HEK293T (cell line): ENCODE data around the gene EXTL1.

Source experiments
- CTCF ChIA-PET: fragments of 350-600 bp; formaldehyde crosslinking; extraction: SDS; loops from one replicate; lab custom pipeline; 2021; ENCODE audit warnings: antibody characterized with exemption, inconsistent platforms; lab: Yijun Ruan, JAX
- POLR2A ChIA-PET: fragments of 350-600 bp; formaldehyde crosslinking; extraction: SDS; loops from one replicate; lab custom pipeline; 2020; ENCODE audit warnings: antibody characterized with exemption, inconsistent platforms; lab: Yijun Ruan, JAX
- DNase-seq: peaks from one replicate; pipeline ENCODE4 v3.0.0; 2012; ENCODE audit warnings: mixed read lengths; ENCODE audit errors: extremely low spot score
- ARNT ChIP-seq: fragments of 450-650 bp; IDR thresholded peaks from 2 replicates; pipeline ENCODE4 v1.6.1; 2017; ENCODE audit warnings: mild to moderate bottlenecking
- BHLHE40 ChIP-seq: fragments of 450-650 bp; IDR thresholded peaks from 2 replicates; pipeline ENCODE4 v1.6.1; 2016; ENCODE audit warnings: mild to moderate bottlenecking, moderate library complexity, borderline replicate concordance
- CTBP1 ChIP-seq: fragments of 450-650 bp; IDR thresholded peaks from 2 replicates; pipeline ENCODE4 v1.6.1; 2016; ENCODE audit warnings: borderline replicate concordance
- ELF4 ChIP-seq: fragments of 450-650 bp; IDR thresholded peaks from 2 replicates; pipeline ENCODE4 v1.6.1; 2017; ENCODE audit warnings: antibody characterized with exemption
- FOXA1 ChIP-seq: fragments of 450-650 bp; IDR thresholded peaks from 2 replicates; pipeline ENCODE4 v1.6.1; 2016; ENCODE audit warnings: mild to moderate bottlenecking
- FOXK2 ChIP-seq: fragments of 450-650 bp; IDR thresholded peaks from 2 replicates; pipeline ENCODE4 v1.6.1; 2016; ENCODE audit warnings: mild to moderate bottlenecking
- FOXM1 ChIP-seq: fragments of 450-650 bp; IDR thresholded peaks from 2 replicates; pipeline ENCODE4 v1.6.1; 2017; ENCODE audit warnings: mild to moderate bottlenecking, borderline replicate concordance
- HDGF ChIP-seq: fragments of 450-650 bp; IDR thresholded peaks from 2 replicates; pipeline ENCODE4 v1.6.1; 2017; ENCODE audit warnings: antibody characterized with exemption, borderline replicate concordance
- L3MBTL2 ChIP-seq: fragments of 450-650 bp; conservative IDR thresholded peaks from 2 replicates; pipeline ENCODE4 v1.6.1; 2016; ENCODE audit warnings: mild to moderate bottlenecking
- LEF1 ChIP-seq: fragments of 450-650 bp; IDR thresholded peaks from 2 replicates; pipeline ENCODE4 v1.6.1; 2017; ENCODE audit warnings: mild to moderate bottlenecking, borderline replicate concordance
- NFRKB ChIP-seq: fragments of 450-650 bp; IDR thresholded peaks from 2 replicates; pipeline ENCODE4 v1.6.1; 2016; ENCODE audit warnings: mild to moderate bottlenecking, moderate library complexity
- PKNOX1 ChIP-seq: fragments of 450-650 bp; IDR thresholded peaks from 2 replicates; pipeline ENCODE4 v1.6.1; 2016
- SP1 ChIP-seq: fragments of 450-650 bp; IDR thresholded peaks from 2 replicates; pipeline ENCODE4 v1.6.1; 2017
- SUZ12 ChIP-seq: fragments of 450-650 bp; IDR thresholded peaks from 2 replicates; pipeline ENCODE4 v1.6.1; 2016; ENCODE audit warnings: mild to moderate bottlenecking
- TARDBP ChIP-seq: fragments of 450-650 bp; IDR thresholded peaks from 2 replicates; pipeline ENCODE4 v1.6.1; 2016
- ZNF384 ChIP-seq: fragments of 450-650 bp; IDR thresholded peaks from 2 replicates; pipeline ENCODE4 v1.6.1; 2016

EXTL1 gene

GRCh38 chr1:26050248-26050640 is 28.7 kb downstream of the EXTL1 start:
- ChIA-PET CTCF (no interaction called here), POLR2A (no interaction called here)
- no peak for TF ChIP-seq PKNOX1
- no peak for TF ChIP-seq ELF4
- no peak for TF ChIP-seq FOXA1
- no peak for TF ChIP-seq SUZ12
- TF ChIP-seq SP1: no peak
- no peak for TF ChIP-seq TARDBP
- no peak for TF ChIP-seq FOXK2
- no peak for TF ChIP-seq ARNT
- no peak for TF ChIP-seq L3MBTL2
- no peak for TF ChIP-seq CTBP1
- no peak for TF ChIP-seq BHLHE40
- no peak for TF ChIP-seq FOXM1
- DNase-seq: no peak

DNA sequence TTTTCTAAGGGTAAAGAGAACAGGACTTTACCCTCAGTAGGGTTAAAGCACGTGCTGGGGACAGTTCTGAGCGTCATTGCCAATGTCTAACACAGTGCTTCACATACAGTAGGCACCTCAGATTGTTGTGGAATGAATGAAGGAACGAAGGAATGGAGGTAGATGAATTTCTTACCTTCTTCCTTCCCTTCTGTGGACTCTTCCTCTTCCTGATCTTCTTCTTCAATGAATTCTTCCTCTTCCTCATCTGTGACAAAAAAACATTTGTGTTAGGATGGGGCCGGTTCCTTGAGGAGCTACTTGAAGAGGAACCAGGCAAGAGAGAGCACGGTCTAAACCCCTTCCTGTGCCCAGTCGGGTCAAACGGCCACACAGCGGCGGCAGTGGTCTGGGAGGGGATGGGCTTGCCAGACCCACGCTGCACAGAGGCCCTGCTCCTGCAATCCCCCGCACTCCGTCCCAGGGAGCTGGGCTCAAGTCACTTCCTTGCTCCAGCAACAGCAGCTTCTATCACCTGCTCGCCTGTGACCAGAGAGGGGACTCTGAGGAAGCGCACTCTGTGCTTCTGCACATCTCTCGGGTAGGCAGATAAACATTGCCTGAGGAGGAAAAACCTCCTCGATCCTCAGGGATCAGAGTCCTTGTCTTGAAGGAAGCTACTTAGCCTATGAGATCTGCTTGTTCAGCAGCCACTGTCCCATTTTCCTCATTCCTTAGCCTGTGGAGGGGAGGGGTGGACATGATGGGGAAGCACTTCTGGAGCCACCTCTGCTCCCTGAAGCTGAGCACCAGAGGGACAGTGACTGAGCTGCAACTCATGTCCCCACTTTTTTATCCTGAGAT is 32.4 kb downstream of the EXTL1 start:
- POLR2A ChIA-PET: no interaction called here
- DNase-seq: no peak

GRCh38 chr1:26055041-26055440 is 33.5 kb downstream of the EXTL1 start:
- DNase-seq: no peak
- CTCF ChIA-PET: no interaction called here
- POLR2A ChIA-PET: no interaction called here
- TF ChIP-seq ZNF384 (no peak), ELF4 (no peak), FOXK2 (no peak), PKNOX1 (no peak), BHLHE40 (no peak), FOXA1 (no peak), ARNT (no peak), SUZ12 (no peak), HDGF (no peak), FOXM1 (no peak), TARDBP (no peak), NFRKB (no peak), L3MBTL2 (no peak), SP1 (no peak), CTBP1 (no peak), LEF1 (no peak)

More for the DNA sequence above, 32.4 kb downstream of the EXTL1 start:
- CTCF ChIA-PET: no interaction called here
- TF ChIP-seq BHLHE40 (no peak), HDGF (no peak), NFRKB (no peak), SUZ12 (no peak), ZNF384 (no peak), TARDBP (no peak), FOXA1 (no peak), CTBP1 (no peak), SP1 (no peak), FOXK2 (no peak), ELF4 (no peak), L3MBTL2 (no peak), FOXM1 (no peak), PKNOX1 (no peak), ARNT (no peak), LEF1 (no peak)

GRCh38 chr1:26057189-26057588 is 35.6 kb downstream of the EXTL1 start:
- CTCF ChIA-PET: no interaction called here
- TF ChIP-seq BHLHE40 (no peak), FOXM1 (no peak), ELF4 (no peak), CTBP1 (no peak), TARDBP (no peak), LEF1 (no peak), L3MBTL2 (no peak), FOXA1 (no peak), SUZ12 (no peak), ZNF384 (no peak), FOXK2 (no peak), NFRKB (no peak), ARNT (no peak), SP1 (no peak), HDGF (no peak), PKNOX1 (no peak)
- POLR2A ChIA-PET: no interaction called here

More at GRCh38 chr1:26057189-26057588, 35.6 kb downstream of the EXTL1 start:
- no peak for DNase-seq
